Muscle layer of colon (tissue), 2 donors: ENCODE measurements around the gene CCDC158.
"Not testable (repeated sequence)": the region's sequence is repeated elsewhere in the genome, so short reads cannot be mapped to it uniquely, and the experiment has no call there.

Source experiments
- H3K27ac ChIP-seq: one replicate; pipeline ENCODE4 v1.7.0; 2013; ENCODE audit warnings: low read depth, mild to moderate bottlenecking, low read length, moderate library complexity
- H3K27me3 ChIP-seq, 2 donors: one replicate each; pipeline ENCODE4 v1.7.0; 2013; ENCODE audit warnings: low read length in 2 of 2, mild to moderate bottlenecking in 2 of 2; ENCODE audit not compliant: insufficient read depth in 2 of 2, control insufficient read depth in 1 of 2
- H3K36me3 ChIP-seq: one replicate; pipeline ENCODE4 v1.7.0; 2013; ENCODE audit warnings: mild to moderate bottlenecking, low read length; ENCODE audit not compliant: insufficient read depth
- H3K4me1 ChIP-seq: one replicate; pipeline ENCODE4 v1.7.0; 2013; ENCODE audit warnings: mild to moderate bottlenecking, low read length; ENCODE audit not compliant: insufficient read depth
- H3K4me3 ChIP-seq, 2 donors: one replicate each; pipeline ENCODE4 v1.7.0; 2013; ENCODE audit warnings: low read length in 2 of 2, low read depth in 1 of 2, mild to moderate bottlenecking in 1 of 2, moderate library complexity in 1 of 2
- H3K9ac ChIP-seq: one replicate; pipeline ENCODE4 v1.7.0; 2013; ENCODE audit warnings: low read length
- H3K9me3 ChIP-seq: one replicate; pipeline ENCODE4 v1.7.0; 2013; ENCODE audit warnings: mild to moderate bottlenecking, low read length
- donor health status: abdominal sarcoma.
- donor health status: Adenocarcinoma of cecum.

CCDC158 gene

GRCh38 chr4:76363556-76364290, 57.2 kb downstream of the CCDC158 start:
- Histone ChIP-seq H3K4me1 (no peaks in the 10 kb centered on the region), H3K36me3 (no peaks in the 10 kb centered on the region), H3K9ac (no peak overlapping the region), H3K4me3 (no peak overlapping the region), H3K9me3 (no peaks in the 10 kb centered on the region), H3K27me3 (no peaks in the 10 kb centered on the region), H3K27ac (no peak overlapping the region)

- Histone ChIP-seq H3K36me3 (no peaks in the 10 kb centered on the region), H3K9me3 (no peaks in the 10 kb centered on the region), H3K27ac (no peak overlapping the region), H3K4me1 (no peaks in the 10 kb centered on the region), H3K27me3 (no peaks in the 10 kb centered on the region), H3K9ac (no peak overlapping the region), H3K4me3 (no peak overlapping the region)
Observed at GRCh38 chr4:76361689-76362412, 59.1 kb downstream of the CCDC158 start.

DNA sequence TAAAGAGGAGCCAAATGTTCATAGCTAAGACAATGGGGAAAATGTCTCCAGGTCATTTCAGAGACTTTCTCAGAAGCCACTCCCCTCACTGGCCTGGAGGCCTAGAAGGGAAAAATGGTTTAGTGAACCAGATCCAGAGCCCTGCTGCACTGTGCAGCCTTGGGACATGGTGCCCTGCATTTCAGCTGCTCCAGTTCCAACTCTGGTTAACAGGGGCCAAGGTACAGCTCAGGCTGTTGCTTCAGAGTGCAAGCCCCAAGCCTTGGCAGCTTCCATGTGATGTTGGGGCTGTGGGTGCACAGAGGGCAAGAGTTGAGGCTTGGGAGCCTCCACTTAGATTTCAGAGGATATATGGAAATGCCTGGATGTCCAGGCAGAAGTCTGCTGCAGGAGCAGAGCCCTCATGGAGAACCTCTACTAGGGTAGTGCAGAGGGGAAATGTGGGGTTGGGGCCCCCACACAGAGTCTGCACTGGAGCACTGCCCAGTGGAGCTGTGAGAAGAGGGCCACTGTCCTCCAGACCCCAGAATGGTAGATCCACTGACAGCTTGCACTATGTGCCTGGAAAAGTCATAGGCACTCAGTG, 61.0 kb downstream of the CCDC158 start:
- not testable (repeated sequence) for H3K36me3 ChIP-seq, H3K9me3 ChIP-seq, H3K27me3 ChIP-seq, H3K4me1 ChIP-seq, H3K9ac ChIP-seq, H3K4me3 ChIP-seq, H3K27ac ChIP-seq

- Histone ChIP-seq H3K36me3 (no peaks in the 10 kb centered on the region), H3K4me1 (no peaks in the 10 kb centered on the region), H3K9ac (no peak overlapping the region), H3K4me3 (no peak overlapping the region), H3K27me3 (no peaks in the 10 kb centered on the region), H3K9me3 (no peaks in the 10 kb centered on the region), H3K27ac (no peak overlapping the region)
Observed at GRCh38 chr4:76357981-76358380, 63.0 kb downstream of the CCDC158 start.

- Histone ChIP-seq H3K27me3 (no peaks in the 10 kb centered on the region), H3K27ac (no peak overlapping the region), H3K4me3 (no peak overlapping the region), H3K4me1 (no peaks in the 10 kb centered on the region), H3K36me3 (no peaks in the 10 kb centered on the region), H3K9ac (no peak overlapping the region), H3K9me3 (no peaks in the 10 kb centered on the region)
Observed at GRCh38 chr4:76354517-76355473, 66.1 kb downstream of the CCDC158 start.

DNA sequence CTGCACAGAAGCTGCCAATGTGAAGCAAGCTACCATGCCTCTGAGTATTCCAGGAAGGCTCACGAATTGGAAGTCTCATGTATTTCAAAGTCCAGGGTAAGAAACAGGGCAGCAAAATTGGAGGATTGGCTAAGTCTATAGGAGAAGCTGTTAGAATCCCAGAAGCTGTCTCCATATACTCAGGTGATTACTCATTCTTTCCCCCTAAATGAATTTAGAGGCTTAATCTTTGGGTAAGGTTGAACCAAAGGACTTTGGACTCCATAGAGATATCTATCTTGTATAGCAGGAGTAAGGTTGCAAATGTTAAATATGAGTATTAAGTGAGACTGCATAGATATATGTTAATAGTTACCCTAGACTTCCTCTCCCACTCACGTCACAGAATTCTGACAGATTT, 78.1 kb downstream of the CCDC158 start:
- Histone ChIP-seq H3K27me3 (no peaks in the 10 kb centered on the region), H3K4me3 (no peak overlapping the region), H3K27ac (no peak overlapping the region), H3K9ac (no peak overlapping the region), H3K4me1 (no peaks in the 10 kb centered on the region), H3K36me3 (no peaks in the 10 kb centered on the region), H3K9me3 (no peaks in the 10 kb centered on the region)

GRCh38 chr4:76342191-76342590, 78.8 kb downstream of the CCDC158 start:
- no peak overlapping the region for H3K4me3 ChIP-seq
- no peaks in the 10 kb centered on the region for H3K9me3 ChIP-seq
- H3K27ac ChIP-seq, result no peak overlapping the region

DNA sequence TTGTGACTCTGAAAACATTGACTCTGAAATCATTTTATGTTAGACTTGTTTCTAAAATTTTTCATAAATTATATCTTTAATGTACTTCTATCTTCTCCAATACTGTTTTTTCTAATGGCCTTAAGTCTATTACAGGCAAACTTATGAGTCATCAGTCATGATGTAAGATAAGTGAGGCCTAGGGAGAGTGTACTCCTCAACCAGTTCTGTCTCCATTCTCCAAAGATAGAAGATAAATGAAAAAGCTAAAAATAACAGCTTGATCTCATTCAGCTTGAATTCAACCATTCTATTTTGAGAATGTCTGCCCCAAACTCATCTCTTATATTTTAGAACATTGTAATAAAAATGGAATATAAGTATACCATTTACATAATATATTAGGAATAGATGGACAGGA, 79.9 kb downstream of the CCDC158 start:
- Histone ChIP-seq H3K27me3 (no peaks in the 10 kb centered on the region), H3K27ac (no peak overlapping the region), H3K4me3 (no peak overlapping the region), H3K36me3 (no peaks in the 10 kb centered on the region), H3K9ac (no peak overlapping the region), H3K9me3 (no peaks in the 10 kb centered on the region), H3K4me1 (no peaks in the 10 kb centered on the region)

More at GRCh38 chr4:76342191-76342590, 78.8 kb downstream of the CCDC158 start:
- no peaks in the 10 kb centered on the region for H3K27me3 ChIP-seq
- H3K4me1 ChIP-seq, result no peaks in the 10 kb centered on the region
- H3K9ac ChIP-seq, result no peak overlapping the region
- no peaks in the 10 kb centered on the region for H3K36me3 ChIP-seq

DNA sequence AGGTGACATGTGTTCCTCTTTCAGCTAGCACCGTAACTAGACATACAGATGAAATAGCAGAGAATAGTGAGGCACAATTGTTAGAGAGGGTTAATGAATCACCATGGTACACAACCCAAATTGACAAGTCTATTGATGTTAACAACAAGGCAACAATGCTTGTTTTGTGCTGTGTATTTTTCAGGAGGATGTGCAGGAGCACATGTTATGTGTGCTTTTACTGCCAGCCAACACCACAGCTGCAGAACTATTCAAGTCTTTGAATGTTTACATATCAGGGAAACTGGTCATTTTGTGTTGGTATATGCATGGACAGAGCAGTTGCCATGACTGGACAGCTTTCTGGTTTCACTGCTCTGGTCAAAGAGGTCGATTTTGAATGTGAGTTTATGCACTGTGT, 81.6 kb downstream of the CCDC158 start:
- H3K9me3 ChIP-seq, result no peaks in the 10 kb centered on the region
- H3K36me3 ChIP-seq, result no peaks in the 10 kb centered on the region
- H3K27ac ChIP-seq, result no peak overlapping the region
- H3K4me1 ChIP-seq, result no peaks in the 10 kb centered on the region
- H3K9ac ChIP-seq, result no peak overlapping the region
- H3K27me3 ChIP-seq, result no peaks in the 10 kb centered on the region
- H3K4me3 ChIP-seq, result no peak overlapping the region

DNA sequence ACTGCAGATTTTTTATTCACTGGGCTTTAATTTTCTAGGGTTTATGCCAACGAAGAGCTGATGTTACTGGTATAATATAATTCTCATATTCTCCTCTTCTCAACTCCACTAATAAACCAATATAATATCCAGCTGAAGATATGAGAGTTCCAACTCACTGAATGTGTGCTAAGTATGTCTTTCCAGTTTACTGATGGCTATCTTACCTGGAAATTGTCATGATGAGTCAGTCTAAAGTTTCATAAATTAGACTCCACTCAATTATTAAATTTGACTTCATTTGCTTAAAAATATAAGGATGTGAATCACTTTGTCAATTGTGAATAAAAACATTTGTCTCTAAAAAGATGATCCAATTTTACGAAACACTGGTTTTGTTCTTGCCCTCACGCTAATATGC, 86.1 kb downstream of the CCDC158 start:
- Histone ChIP-seq H3K36me3 (no peaks in the 10 kb centered on the region), H3K27me3 (no peaks in the 10 kb centered on the region), H3K9me3 (no peaks in the 10 kb centered on the region), H3K9ac (no peak overlapping the region), H3K27ac (no peak overlapping the region), H3K4me1 (no peaks in the 10 kb centered on the region), H3K4me3 (no peak overlapping the region)

- no peak overlapping the region for H3K27ac ChIP-seq
- H3K27me3 ChIP-seq, result no peaks in the 10 kb centered on the region
- no peak overlapping the region for H3K4me3 ChIP-seq
- H3K4me1 ChIP-seq, result no peaks in the 10 kb centered on the region
- no peak overlapping the region for H3K9ac ChIP-seq
- no peaks in the 10 kb centered on the region for H3K9me3 ChIP-seq
- H3K36me3 ChIP-seq, result no peaks in the 10 kb centered on the region
Observed at GRCh38 chr4:76326515-76326914, 94.4 kb downstream of the CCDC158 start.
